Neural cell (in vitro differentiated cells): ENCODE data around the gene MOSMO. TPM values are rescaled to one million over a fixed set of nuclear protein-coding genes. Genes with fewer than 3 reads are reported as not detected.

Experiments used
- H2AFZ ChIP-seq: fragments of 200-600, 300-800 bp; sonication (generic), shearing (Covaris generic); 2 replicates; pipeline ENCODE4 v1.6.0; 2014; ENCODE audit warnings: low read depth, mild to moderate bottlenecking, antibody characterized with exemption, low read length, moderate library complexity
- H3F3A ChIP-seq: fragments of 200-600 bp; shearing (Covaris generic); 2 replicates; pipeline ENCODE4 v1.6.1; 2016; ENCODE audit warnings: mild to moderate bottlenecking, moderate library complexity, mixed read lengths, antibody characterized with exemption, low read length; ENCODE audit not compliant: insufficient read depth, poor library complexity, severe bottlenecking
- H3K27ac ChIP-seq: fragments of 200-600, 300-800 bp; sonication (generic), shearing (Covaris generic); 2 replicates; pipeline ENCODE4 v1.5.1; 2014; ENCODE audit warnings: mild to moderate bottlenecking, low read length, moderate library complexity
- H3K27me3 ChIP-seq: fragments of 300-800, 200-600 bp; sonication (generic), shearing (Covaris generic); 2 replicates; pipeline ENCODE4 v1.6.0; 2014; ENCODE audit warnings: mild to moderate bottlenecking, low read depth, low read length, moderate library complexity; ENCODE audit not compliant: insufficient read depth
- H3K36me3 ChIP-seq: fragments of 300-800, 200-600 bp; sonication (generic), shearing (Covaris generic); 2 replicates; pipeline ENCODE4 v1.5.1; 2014; ENCODE audit warnings: mild to moderate bottlenecking, antibody characterized with exemption, low read length, moderate library complexity; ENCODE audit not compliant: insufficient read depth
- H3K4me2 ChIP-seq: fragments of 300-800, 200-600 bp; sonication (generic), shearing (Covaris generic); 2 replicates; pipeline ENCODE4 v1.6.0; 2014; ENCODE audit warnings: mild to moderate bottlenecking, low read length
- H3K4me3 ChIP-seq: fragments of 300-800, 200-600 bp; sonication (generic), shearing (Covaris generic); 2 replicates; pipeline ENCODE4 v1.5.1; 2014; ENCODE audit warnings: mild to moderate bottlenecking, low read length, moderate library complexity
- H3K79me2 ChIP-seq: fragments of 200-600 bp; shearing (Covaris generic); replicated peaks from 2 replicates; pipeline ENCODE4 v1.6.0; 2014; ENCODE audit warnings: mild to moderate bottlenecking, low read length, moderate library complexity; ENCODE audit not compliant: insufficient read depth
- H3K9ac ChIP-seq: fragments of 300-800, 200-600 bp; sonication (generic), shearing (Covaris generic); 2 replicates; pipeline ENCODE4 v1.6.1; 2016; ENCODE audit warnings: mild to moderate bottlenecking, low read length, mixed read lengths
- H3K9me2 ChIP-seq: fragments of 200-600 bp; shearing (Covaris generic); 2 replicates; pipeline ENCODE4 v1.6.1; 2016; ENCODE audit warnings: mild to moderate bottlenecking, low read length, mixed read lengths; ENCODE audit not compliant: insufficient read depth
- H3K9me3 ChIP-seq: fragments of 200-600, 300-800 bp; sonication (generic), shearing (Covaris generic); 2 replicates; pipeline ENCODE4 v1.6.1; 2016; ENCODE audit warnings: mild to moderate bottlenecking, mixed run types, low read length, moderate library complexity, mixed read lengths
- H4K20me1 ChIP-seq: fragments of 200-600 bp; shearing (Covaris generic); 2 replicates; pipeline ENCODE4 v1.6.1; 2016; ENCODE audit warnings: mild to moderate bottlenecking, mixed run types; ENCODE audit not compliant: insufficient read depth
- CTCF ChIP-seq: fragments of 450-650 bp; IDR thresholded peaks from 2 replicates; pipeline ENCODE4 v1.5.1; 2014; ENCODE audit warnings: antibody characterized with exemption, mild to moderate bottlenecking, moderate library complexity; ENCODE audit not compliant: poor library complexity, severe bottlenecking
- EP300 ChIP-seq: fragments of 450-650 bp; conservative IDR thresholded peaks from 2 replicates; pipeline ENCODE4 v1.6.1; 2014; ENCODE audit warnings: antibody characterized with exemption, mild to moderate bottlenecking, moderate library complexity; ENCODE audit not compliant: poor library complexity, severe bottlenecking
- EZH2 ChIP-seq: fragments of 200-600, 300-800 bp; shearing (Covaris generic), sonication (generic); IDR thresholded peaks from 2 replicates; pipeline ENCODE4 v1.6.1; 2014; ENCODE audit warnings: antibody characterized with exemption, low read length, borderline replicate concordance, mild to moderate bottlenecking; ENCODE audit not compliant: insufficient read depth, poor library complexity, severe bottlenecking
- MXI1 ChIP-seq: fragments of 450-650 bp; conservative IDR thresholded peaks from 2 replicates; pipeline ENCODE4 v1.6.1; 2014; ENCODE audit warnings: antibody characterized with exemption, mild to moderate bottlenecking; ENCODE audit not compliant: poor library complexity, severe bottlenecking
- POLR2AphosphoS5 ChIP-seq: IDR thresholded peaks from 2 replicates; pipeline ENCODE4 v1.6.1; 2012
- RAD21 ChIP-seq: fragments of 450-650 bp; conservative IDR thresholded peaks from 2 replicates; pipeline ENCODE4 v1.6.1; 2014; ENCODE audit warnings: antibody characterized with exemption, mild to moderate bottlenecking, moderate library complexity
- SMC3 ChIP-seq: fragments of 450-650 bp; conservative IDR thresholded peaks from 2 replicates; pipeline ENCODE4 v1.6.1; 2014; ENCODE audit warnings: antibody characterized with exemption, mild to moderate bottlenecking, moderate library complexity; ENCODE audit not compliant: poor library complexity
- TAF1 ChIP-seq: IDR thresholded peaks from 2 replicates; pipeline ENCODE4 v1.6.1; 2012; ENCODE audit warnings: low read depth
- polyA plus RNA-seq: library from polyadenylated mRNA; depleted of rRNA; stranded (reverse); fragments of >200 nt; gene quantifications from 2 replicates; pipeline ENCODE4 v1.2.3, GENCODE V29; 2014
- TF ChIP-seq, protein P1 (sequence below): IDR thresholded peaks from 2 replicates; pipeline ENCODE4 v1.6.1; 2012; ENCODE audit warnings: borderline replicate concordance

The MOSMO gene
- polyA plus RNA-seq, 1 donor from 2014 or later: 56.3 TPM

GRCh38 chr16:22053921-22054341, 46.0 kb downstream of the MOSMO start:
- TF ChIP-seq MXI1 (no peak), POLR2AphosphoS5 (no peak), EP300 (no peak)
- Histone ChIP-seq H3K9me2 (no peaks in the 10 kb centered on the region), H3K4me2 (no peak overlapping the region), H2AFZ (no peak overlapping the region), H3K36me3 (no peaks in the 10 kb centered on the region), H3K9ac (no peak overlapping the region), H3K27ac (no peak overlapping the region), H3K4me3 (no peak overlapping the region), H3K27me3 (no peaks in the 10 kb centered on the region), H4K20me1 (no peaks in the 10 kb centered on the region), H3K9me3 (no peaks in the 10 kb centered on the region), H3F3A (no peaks in the 10 kb centered on the region), H3K79me2 (no peaks in the 10 kb centered on the region)

GRCh38 chr16:22054847-22055590, 47.1 kb downstream of the MOSMO start:
- no peak overlapping the region for H3K27ac ChIP-seq
- H3K9me2 ChIP-seq: no peaks in the 10 kb centered on the region
- no peaks in the 10 kb centered on the region for H3K36me3 ChIP-seq
- no peak overlapping the region for H3K4me3 ChIP-seq
- H3K79me2 ChIP-seq: no peaks in the 10 kb centered on the region
- no peaks in the 10 kb centered on the region for H4K20me1 ChIP-seq
- no peak overlapping the region for H3K9ac ChIP-seq
- H3K9me3 ChIP-seq: no peaks in the 10 kb centered on the region
- H3F3A ChIP-seq: no peaks in the 10 kb centered on the region
- no peak overlapping the region for H3K4me2 ChIP-seq
- H2AFZ ChIP-seq: no peak overlapping the region
- TF ChIP-seq MXI1 (no peak), EZH2 (no peak), SMC3 (no peak), RAD21 (no peak), TAF1 (no peak), POLR2AphosphoS5 (no peak), CTCF (no peak)
- TF ChIP-seq, protein P1, sequence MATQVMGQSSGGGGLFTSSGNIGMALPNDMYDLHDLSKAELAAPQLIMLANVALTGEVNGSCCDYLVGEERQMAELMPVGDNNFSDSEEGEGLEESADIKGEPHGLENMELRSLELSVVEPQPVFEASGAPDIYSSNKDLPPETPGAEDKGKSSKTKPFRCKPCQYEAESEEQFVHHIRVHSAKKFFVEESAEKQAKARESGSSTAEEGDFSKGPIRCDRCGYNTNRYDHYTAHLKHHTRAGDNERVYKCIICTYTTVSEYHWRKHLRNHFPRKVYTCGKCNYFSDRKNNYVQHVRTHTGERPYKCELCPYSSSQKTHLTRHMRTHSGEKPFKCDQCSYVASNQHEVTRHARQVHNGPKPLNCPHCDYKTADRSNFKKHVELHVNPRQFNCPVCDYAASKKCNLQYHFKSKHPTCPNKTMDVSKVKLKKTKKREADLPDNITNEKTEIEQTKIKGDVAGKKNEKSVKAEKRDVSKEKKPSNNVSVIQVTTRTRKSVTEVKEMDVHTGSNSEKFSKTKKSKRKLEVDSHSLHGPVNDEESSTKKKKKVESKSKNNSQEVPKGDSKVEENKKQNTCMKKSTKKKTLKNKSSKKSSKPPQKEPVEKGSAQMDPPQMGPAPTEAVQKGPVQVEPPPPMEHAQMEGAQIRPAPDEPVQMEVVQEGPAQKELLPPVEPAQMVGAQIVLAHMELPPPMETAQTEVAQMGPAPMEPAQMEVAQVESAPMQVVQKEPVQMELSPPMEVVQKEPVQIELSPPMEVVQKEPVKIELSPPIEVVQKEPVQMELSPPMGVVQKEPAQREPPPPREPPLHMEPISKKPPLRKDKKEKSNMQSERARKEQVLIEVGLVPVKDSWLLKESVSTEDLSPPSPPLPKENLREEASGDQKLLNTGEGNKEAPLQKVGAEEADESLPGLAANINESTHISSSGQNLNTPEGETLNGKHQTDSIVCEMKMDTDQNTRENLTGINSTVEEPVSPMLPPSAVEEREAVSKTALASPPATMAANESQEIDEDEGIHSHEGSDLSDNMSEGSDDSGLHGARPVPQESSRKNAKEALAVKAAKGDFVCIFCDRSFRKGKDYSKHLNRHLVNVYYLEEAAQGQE: no peak
- no peaks in the 10 kb centered on the region for H3K27me3 ChIP-seq
